OCI-LY1 (cell line): ENCODE results near the gene FHIT.

Source experiments
- EZH2 ChIP-seq: fragments of 200-600 bp; sonication (generic), shearing (Covaris generic); IDR thresholded peaks from 2 replicates; pipeline ENCODE4 v1.8.0; 2017; ENCODE audit warnings: borderline replicate concordance, mixed run types, mild to moderate bottlenecking, antibody characterized with exemption, low read length, moderate library complexity, mixed read lengths
- TF ChIP-seq, protein P1 (sequence below): fragments of 200-600 bp; sonication (generic), shearing (Covaris generic); IDR thresholded peaks from 2 replicates; pipeline ENCODE4 v1.5.1; 2017; ENCODE audit warnings: mild to moderate bottlenecking, antibody characterized with exemption, low read length, moderate library complexity, mixed read lengths

DNA sequence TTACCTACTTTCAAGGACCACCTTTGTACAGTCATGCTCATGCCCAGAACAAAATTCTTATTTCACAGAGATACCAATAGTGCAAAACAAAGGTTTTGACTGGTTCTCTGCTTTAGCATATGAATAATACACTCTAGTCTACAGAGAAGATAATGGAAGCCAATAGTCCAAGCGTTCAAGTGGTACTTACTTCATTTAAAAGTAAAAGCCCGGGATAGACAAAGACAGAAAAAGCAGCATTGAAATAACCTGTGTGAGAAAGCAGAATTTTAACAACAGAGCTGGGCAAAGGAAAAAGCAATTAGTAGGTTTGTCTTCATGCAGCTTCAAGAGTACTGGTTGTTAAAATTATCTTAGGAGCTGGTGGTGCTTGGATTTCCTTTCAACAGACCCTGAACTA lies 848.3 kb downstream of the FHIT start:
- TF ChIP-seq, protein P1, sequence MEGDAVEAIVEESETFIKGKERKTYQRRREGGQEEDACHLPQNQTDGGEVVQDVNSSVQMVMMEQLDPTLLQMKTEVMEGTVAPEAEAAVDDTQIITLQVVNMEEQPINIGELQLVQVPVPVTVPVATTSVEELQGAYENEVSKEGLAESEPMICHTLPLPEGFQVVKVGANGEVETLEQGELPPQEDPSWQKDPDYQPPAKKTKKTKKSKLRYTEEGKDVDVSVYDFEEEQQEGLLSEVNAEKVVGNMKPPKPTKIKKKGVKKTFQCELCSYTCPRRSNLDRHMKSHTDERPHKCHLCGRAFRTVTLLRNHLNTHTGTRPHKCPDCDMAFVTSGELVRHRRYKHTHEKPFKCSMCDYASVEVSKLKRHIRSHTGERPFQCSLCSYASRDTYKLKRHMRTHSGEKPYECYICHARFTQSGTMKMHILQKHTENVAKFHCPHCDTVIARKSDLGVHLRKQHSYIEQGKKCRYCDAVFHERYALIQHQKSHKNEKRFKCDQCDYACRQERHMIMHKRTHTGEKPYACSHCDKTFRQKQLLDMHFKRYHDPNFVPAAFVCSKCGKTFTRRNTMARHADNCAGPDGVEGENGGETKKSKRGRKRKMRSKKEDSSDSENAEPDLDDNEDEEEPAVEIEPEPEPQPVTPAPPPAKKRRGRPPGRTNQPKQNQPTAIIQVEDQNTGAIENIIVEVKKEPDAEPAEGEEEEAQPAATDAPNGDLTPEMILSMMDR: no peak
- no peak for TF ChIP-seq EZH2
